ENCODE measurements around the gene FKBP9. TPM values are rescaled to one million over a fixed set of nuclear protein-coding genes. Genes with fewer than 3 reads are reported as not detected.
"Not testable (repeated sequence)": the region's sequence is repeated elsewhere in the genome, so short reads cannot be mapped to it uniquely, and the experiment has no call there.

FKBP9 gene, protein sequence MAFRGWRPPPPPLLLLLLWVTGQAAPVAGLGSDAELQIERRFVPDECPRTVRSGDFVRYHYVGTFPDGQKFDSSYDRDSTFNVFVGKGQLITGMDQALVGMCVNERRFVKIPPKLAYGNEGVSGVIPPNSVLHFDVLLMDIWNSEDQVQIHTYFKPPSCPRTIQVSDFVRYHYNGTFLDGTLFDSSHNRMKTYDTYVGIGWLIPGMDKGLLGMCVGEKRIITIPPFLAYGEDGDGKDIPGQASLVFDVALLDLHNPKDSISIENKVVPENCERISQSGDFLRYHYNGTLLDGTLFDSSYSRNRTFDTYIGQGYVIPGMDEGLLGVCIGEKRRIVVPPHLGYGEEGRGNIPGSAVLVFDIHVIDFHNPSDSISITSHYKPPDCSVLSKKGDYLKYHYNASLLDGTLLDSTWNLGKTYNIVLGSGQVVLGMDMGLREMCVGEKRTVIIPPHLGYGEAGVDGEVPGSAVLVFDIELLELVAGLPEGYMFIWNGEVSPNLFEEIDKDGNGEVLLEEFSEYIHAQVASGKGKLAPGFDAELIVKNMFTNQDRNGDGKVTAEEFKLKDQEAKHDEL
- 100 to 1,000 TPM; 116 to 122 TPM for total RNA-seq
- long read RNA-seq, transcript FKBP9-201 (10 exons, 3,462 nt): major isoform, 141 of 162 reads
- long read RNA-seq, partial matches to known transcripts: 11 of 162 reads
- long read RNA-seq, other reads (novel, unspliced or antisense): 9 of 162 reads

- ATAC-seq (peak; percentile 97), DNase-seq (peak; percentile 88)
- intact Hi-C loops (cut with DNase I): no loop called here
These were observed at the start of gene FKBP9 for GRCh38 chr7:32957326-32958045. Gene FKBP9 (plus strand): TSS chr7:32957440. CDS start chr7:32957574, 134 bp downstream.

DNA sequence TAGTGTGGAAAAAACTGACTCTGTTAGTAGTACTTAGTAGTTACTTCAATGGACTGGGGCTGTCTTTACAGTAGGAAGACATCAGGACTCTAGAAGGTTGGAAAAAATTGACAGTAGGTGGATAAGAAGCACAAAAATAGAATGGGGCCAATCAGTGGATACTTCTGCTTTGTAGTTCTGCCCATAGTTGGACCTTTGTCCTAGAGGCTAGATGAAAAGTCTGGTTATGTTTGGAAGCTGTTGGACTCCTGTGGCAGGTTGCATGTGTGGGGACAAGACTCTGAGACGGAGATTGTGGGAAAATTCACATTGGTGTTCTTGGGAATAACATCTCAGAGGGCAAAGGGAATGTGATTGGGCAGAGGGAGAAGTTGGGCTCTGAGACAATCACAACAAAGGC, 47.0 kb upstream of the FKBP9 start:
- no peak for DNase-seq
- intact Hi-C loops (cut with DNase I): no loop called here
- ATAC-seq: no peak

DNA sequence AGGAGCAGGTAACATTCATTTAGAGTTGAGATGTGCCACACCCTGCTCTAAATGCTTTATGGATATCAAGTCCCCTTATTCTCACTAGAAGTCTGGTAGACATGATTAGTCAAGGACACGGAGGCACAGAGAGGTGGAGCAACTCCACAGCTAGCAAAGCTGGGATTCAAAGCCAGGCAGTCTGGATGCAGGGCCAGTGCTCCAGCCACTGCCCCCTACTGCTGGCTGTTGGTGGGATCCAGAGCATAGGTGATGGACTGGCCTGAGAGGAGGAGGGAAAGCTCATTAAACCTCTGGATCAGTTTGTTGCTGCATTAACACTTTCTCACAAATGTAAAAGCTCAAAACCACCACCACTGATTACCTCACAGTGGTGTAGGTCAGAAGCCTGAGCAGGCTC, 43.1 kb upstream of the FKBP9 start:
- DNase-seq (no peak), ATAC-seq (no peak)
- intact Hi-C loops (cut with DNase I): no loop called here

- intact Hi-C loops (cut with DNase I): no loop called here
- ATAC-seq: peak in 1 of 2 donors; percentile 23
- DNase-seq: no peak
These were observed 42.2 kb upstream of the FKBP9 start for GRCh38 chr7:32915041-32915536.

DNA sequence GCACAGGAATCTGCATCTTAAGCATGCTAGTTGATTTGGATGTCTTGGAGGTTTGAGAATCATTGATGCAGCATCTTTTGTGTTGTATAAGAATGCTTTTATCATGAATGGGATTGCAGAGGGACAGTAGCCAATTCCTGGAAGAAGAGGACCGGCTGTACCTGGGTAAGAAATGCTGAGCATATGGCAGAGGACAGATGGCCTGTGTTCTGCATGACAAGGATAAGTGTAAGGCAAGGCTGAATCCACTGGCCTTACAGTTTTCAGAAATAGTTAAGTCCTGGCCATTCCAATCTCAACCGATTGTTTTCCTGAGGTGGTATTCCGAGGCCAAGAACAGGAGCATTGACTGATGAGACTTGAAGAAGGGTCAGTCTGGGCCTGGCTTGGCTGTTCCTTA, 41.2 kb upstream of the FKBP9 start:
- ATAC-seq (no peak), DNase-seq (no peak)

DNA sequence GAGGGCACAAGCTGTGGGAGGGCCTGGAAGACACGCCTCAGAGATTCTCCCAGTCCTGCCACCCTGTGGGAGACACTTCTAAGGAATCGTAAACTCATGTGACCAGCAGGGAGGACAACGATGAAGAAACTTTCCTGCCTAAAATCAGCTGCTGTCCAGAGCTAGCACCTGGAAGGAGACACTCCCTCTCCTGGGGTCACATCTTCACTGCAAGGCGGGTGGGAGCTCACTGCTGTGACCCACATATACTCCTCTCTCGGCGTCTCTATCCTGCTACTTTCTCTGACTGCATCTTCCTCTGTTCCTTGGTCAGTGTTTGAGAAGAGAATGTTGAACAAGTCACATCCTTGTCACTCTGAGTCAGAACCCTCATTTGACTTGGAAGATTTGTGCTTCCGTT, 40.2 kb upstream of the FKBP9 start:
- intact Hi-C loops (cut with DNase I); DNase-seq; ATAC-seq: not testable (repeated sequence)

More for the DNA sequence above, 41.2 kb upstream of the FKBP9 start:
- intact Hi-C loops (cut with DNase I): no loop called here

DNA sequence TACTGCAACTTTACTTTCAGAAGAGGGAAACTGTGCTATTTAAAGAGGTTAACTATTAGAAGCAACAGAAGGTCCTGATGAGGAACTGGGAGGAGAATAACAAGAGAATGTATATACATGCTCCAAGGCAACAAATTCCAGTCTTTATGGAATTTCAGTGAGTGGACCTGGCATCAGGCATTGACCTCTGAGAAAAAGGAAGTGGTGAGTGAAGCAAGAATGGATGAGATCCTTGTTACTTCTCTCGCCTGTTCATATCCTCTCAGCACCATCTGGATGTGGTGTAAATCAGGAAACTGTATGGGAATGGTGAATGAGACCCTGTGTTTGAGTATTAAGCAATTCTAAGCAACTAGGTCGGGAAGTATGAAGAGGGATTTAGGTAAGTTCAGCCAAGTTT, 35.3 kb upstream of the FKBP9 start:
- intact Hi-C loops (cut with DNase I): no loop called here
- ATAC-seq (peak in 1 of 2 donors; percentile 19), DNase-seq (no peak)

GRCh38 chr7:32928785-32929298, 28.4 kb upstream of the FKBP9 start:
- intact Hi-C loops (cut with DNase I): no loop called here
- ATAC-seq: no peak
- no peak for DNase-seq

DNA sequence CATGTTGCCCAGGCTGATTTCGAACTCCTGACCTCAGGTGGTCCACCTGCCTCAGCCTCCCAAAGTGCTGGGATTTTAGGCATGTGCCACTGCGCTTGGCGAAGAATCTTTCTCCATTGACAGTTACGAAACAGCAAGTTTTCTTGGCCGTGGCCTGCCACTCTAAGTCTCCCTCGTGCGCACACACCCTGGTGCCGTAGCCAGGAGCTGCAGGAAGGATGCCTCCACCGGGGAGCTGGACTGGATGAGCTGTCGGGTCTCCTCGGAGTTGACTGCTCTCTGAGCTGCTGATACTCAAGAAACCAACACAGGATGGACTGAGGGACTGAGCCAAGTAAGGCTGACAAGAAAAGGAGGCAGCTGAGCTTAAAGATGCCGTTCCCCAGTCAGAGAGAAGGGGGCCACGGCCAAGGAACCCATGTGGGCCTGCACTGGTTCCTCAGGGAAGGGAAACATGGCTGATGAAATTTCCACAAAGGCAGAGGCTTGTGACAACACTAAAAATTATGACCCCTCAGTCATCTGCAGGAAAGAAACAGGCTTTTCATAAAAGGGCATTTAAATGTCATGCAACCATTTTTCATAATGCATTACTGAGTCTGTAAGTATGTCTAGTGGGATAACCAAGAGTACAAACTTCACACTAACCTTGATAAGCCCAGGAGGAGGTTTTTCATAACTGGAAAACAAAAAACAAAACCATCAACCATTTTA, 27.7 kb upstream of the FKBP9 start:
- DNase-seq (no peak), ATAC-seq (no peak)
- intact Hi-C loops (cut with DNase I): no loop called here

- ATAC-seq (no peak), DNase-seq (no peak)
- intact Hi-C loops (cut with DNase I): no loop called here
These were observed 26.9 kb upstream of the FKBP9 start for GRCh38 chr7:32930378-32930777.

- intact Hi-C loops (cut with DNase I): loop anchor here in 1 of 2 donors (5.0 kb wide), 1 partner anchor 43 kb away; the partner anchor contains the start of gene KBTBD2
- ATAC-seq: no peak
- DNase-seq: no peak
These were observed 21.7 kb upstream of the FKBP9 start for GRCh38 chr7:32935558-32935957.

DNA sequence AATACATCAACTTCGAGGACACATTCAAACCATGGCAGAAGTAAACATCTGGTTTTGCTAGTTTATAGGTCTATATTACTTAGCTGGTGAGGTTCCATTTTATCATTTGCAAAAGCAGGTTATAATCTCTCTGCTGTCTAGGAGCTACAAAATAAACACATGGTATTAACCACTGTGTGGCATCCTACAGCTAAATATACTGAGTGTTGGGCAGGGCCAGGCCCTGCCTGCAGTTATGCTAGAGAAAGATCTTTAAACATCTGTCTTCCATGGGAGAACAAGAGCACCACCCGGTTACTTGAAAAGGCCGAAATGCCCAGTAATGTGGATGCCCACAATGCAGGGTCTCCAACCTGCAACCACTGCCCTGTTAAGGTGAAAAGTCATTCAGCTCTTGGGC, 20.6 kb upstream of the FKBP9 start:
- peak in 1 of 2 donors; percentile 35 for ATAC-seq
- intact Hi-C loops (cut with DNase I): loop anchor here in 1 of 2 donors (5.0 kb wide), 1 partner anchor 44 kb away; the partner anchor contains the start of gene KBTBD2
- no peak for DNase-seq

- intact Hi-C loops (cut with DNase I): loop anchor here in 1 of 2 donors (5.0 kb wide), 1 partner anchor 45 kb away; the partner anchor contains the start of gene KBTBD2
- ATAC-seq (peak; percentile 14 to 24), DNase-seq (peak; percentile 76)
These were observed 19.7 kb upstream of the FKBP9 start for GRCh38 chr7:32937344-32938174.

DNA sequence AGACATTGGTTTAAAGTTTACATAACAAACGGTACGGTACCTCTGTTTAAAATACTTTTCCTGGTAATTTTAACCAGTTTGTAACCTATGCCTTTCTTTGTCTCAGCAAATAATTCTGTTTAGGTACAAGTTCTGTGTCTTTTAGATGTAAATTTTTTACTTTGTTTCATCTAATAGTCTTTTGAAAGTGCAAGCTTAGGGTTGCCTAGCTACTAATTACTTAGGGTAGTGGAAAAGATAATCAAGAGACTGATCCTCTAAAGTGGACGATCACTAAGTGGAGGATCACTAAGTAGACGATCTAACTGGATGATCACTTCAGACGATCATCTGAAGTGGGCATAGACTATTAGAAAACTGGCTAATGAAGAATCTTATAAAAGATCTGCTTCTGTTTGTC, 16.1 kb upstream of the FKBP9 start:
- intact Hi-C loops (cut with DNase I): loop anchor here in 1 of 2 donors (10.0 kb wide), 1 partner anchor 124 kb away; the partner anchor contains the start of gene NT5C3A
- ATAC-seq: no peak

DNA sequence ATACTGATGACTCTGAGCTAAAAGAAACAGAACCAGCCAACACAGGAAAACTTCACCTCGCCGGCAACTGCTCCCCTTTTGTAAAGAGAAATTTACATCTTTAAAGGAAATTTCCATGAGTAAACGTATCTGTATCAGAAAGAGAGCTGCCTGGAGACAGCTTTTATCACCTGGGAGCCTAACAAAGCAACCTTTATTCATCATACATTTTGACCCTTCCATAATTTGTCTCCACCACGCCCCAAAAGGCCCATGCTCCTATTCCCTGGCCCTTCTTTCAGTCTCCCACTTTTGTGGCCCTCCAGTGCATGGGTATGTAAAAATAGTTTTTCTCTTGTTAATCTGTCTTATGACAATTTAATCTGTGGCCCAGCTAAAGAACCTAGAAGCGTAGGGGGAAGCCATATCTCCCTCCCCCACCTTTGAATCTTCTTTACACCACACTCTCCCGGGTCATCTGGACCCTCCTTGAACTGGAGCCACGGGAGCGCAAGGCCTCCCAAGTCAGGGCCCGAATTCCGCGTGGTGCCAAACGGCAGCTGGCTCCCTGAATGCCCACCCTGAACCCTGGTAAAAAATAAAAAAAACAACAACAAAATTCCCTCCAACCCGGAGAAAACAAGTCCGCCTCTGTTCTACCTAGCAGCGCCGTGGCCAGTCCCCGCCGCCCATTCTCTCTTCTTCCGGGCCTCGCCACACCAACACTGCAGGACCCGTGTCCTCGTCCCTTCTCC, 15.4 kb upstream of the FKBP9 start:
- DNase-seq (peak; percentile 29), ATAC-seq (peak; percentile 1 to 9)
- intact Hi-C loops (cut with DNase I): loop anchor here in 1 of 2 donors (10.0 kb wide), 1 partner anchor 123 kb away; the partner anchor contains the start of gene NT5C3A

More for the DNA sequence above, 16.1 kb upstream of the FKBP9 start:
- no peak for DNase-seq

DNA sequence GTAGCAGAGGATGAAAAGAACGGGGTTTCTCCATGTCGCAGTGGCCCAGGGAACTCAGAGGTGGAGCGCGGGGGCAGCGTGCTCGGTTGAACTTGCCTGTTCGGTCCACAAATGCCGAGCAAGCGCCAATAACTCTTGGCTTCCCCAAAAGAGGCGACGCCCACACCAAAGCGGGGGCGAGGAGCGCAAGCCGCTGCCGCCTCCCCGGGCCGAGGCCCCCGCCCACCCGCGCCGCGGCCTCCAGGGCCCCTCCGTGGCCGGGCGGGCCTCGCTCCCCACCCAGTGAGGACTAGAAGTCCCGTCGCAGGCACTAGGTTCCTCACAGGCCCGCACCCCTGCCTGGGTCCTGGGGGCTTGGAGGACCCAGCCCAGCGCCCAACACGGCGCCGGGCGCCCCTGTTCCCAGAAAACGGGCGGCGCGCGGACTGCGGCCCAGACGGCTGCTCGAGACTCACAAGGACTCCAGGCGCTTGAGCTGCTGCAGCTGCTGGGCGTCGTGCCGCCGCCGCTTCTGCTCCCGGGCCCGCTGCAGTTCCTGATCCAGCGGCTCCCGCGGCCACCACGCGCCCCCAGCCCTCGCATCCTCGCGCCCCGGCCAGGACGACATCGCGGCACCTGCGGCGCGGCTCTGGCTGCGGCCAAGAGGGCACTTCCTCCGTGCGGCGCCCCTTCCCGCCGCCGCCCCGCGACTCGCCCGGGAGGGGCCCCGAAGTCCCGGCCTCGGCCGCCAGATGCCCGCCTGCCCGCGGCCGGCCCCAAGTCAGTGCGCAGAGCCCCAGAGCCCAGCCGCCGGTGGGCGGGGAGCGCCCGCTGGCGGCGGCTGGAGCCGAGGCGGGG, 14.6 kb upstream of the FKBP9 start:
- peak; percentile 96 for ATAC-seq
- intact Hi-C loops (cut with DNase I): loop anchor here in 1 of 2 donors (10.0 kb wide), 1 partner anchor 122 kb away; the partner anchor contains the start of gene NT5C3A

More for the DNA sequence above, 14.6 kb upstream of the FKBP9 start:
- DNase-seq: peak; percentile 86
